IPS-20b (cell line): ENCODE measurements around the gene EFL1.

Source experiments
- H3K27ac ChIP-seq: one replicate; pipeline ENCODE4 v1.5.1; 2013; ENCODE audit warnings: low read length
- H3K27me3 ChIP-seq: 2 replicates; pipeline ENCODE4 v1.6.1; 2013; ENCODE audit warnings: mild to moderate bottlenecking, low read length, inconsistent platforms; ENCODE audit not compliant: insufficient read depth
- H3K36me3 ChIP-seq: 2 replicates; pipeline ENCODE4 v1.6.1; 2013; ENCODE audit warnings: low read depth, mild to moderate bottlenecking, inconsistent platforms, low read length, moderate library complexity; ENCODE audit not compliant: insufficient read depth
- H3K4me1 ChIP-seq: 2 replicates; pipeline ENCODE4 v1.6.1; 2013; ENCODE audit warnings: mild to moderate bottlenecking, control low read depth, inconsistent platforms, low read length, moderate library complexity; ENCODE audit not compliant: insufficient read depth
- H3K4me3 ChIP-seq: 2 replicates; pipeline ENCODE4 v1.5.1; 2013; ENCODE audit warnings: mild to moderate bottlenecking, low read length, inconsistent platforms
- H3K9ac ChIP-seq: 2 replicates; pipeline ENCODE4 v1.6.1; 2013; ENCODE audit warnings: low read depth, mild to moderate bottlenecking, inconsistent platforms, low read length, moderate library complexity
- H3K9me3 ChIP-seq: 2 replicates; pipeline ENCODE4 v1.6.1; 2013; ENCODE audit warnings: mild to moderate bottlenecking, low read depth, low read length, inconsistent platforms; ENCODE audit not compliant: insufficient read depth

Gene EFL1

GRCh38 chr15:82174471-82175235 is 87.9 kb downstream of the EFL1 start:
- Histone ChIP-seq H3K9ac (no peak overlapping the region), H3K9me3 (no peaks in the 10 kb centered on the region), H3K4me3 (no peak overlapping the region), H3K27ac (no peak overlapping the region), H3K4me1 (peaks cover 4% of the 10 kb centered on the region; the same call in 1 of the 2 replicates), H3K36me3 (no peaks in the 10 kb centered on the region), H3K27me3 (no peaks in the 10 kb centered on the region)

GRCh38 chr15:82173108-82173507 is 89.4 kb downstream of the EFL1 start:
- Histone ChIP-seq H3K4me3 (no peak overlapping the region), H3K4me1 (peaks cover 3% of the 10 kb centered on the region; the same call in 1 of the 2 replicates), H3K27ac (no peak overlapping the region), H3K36me3 (peaks cover 5% of the 10 kb centered on the region; the same call in 1 of the 2 replicates), H3K9me3 (no peaks in the 10 kb centered on the region), H3K27me3 (no peaks in the 10 kb centered on the region), H3K9ac (no peak overlapping the region)

- H3K9ac ChIP-seq: no peak overlapping the region
- no peaks in the 10 kb centered on the region for H3K27me3 ChIP-seq
- no peak overlapping the region for H3K27ac ChIP-seq
- H3K4me3 ChIP-seq: no peak overlapping the region
- H3K4me1 ChIP-seq: no peaks in the 10 kb centered on the region; the same call in 1 of the 2 replicates
- peaks cover 5% of the 10 kb centered on the region; the same call in 1 of the 2 replicates for H3K36me3 ChIP-seq
- no peaks in the 10 kb centered on the region for H3K9me3 ChIP-seq
These were observed 90.0 kb downstream of the EFL1 start for GRCh38 chr15:82172506-82172905.

- Histone ChIP-seq H3K36me3 (peaks cover 9% of the 10 kb centered on the region; the same call in 1 of the 2 replicates), H3K9me3 (no peaks in the 10 kb centered on the region), H3K9ac (no peak overlapping the region), H3K27me3 (no peaks in the 10 kb centered on the region), H3K4me1 (no peaks in the 10 kb centered on the region), H3K27ac (no peak overlapping the region), H3K4me3 (no peak overlapping the region)
These were observed 93.8 kb downstream of the EFL1 start for GRCh38 chr15:82168757-82169156.

GRCh38 chr15:82168296-82168695 is 94.2 kb downstream of the EFL1 start:
- H3K36me3 ChIP-seq: peaks cover 13% of the 10 kb centered on the region; the same call in 1 of the 2 replicates
- H3K27ac ChIP-seq: no peak overlapping the region
- no peaks in the 10 kb centered on the region for H3K27me3 ChIP-seq
- H3K9ac ChIP-seq: no peak overlapping the region
- H3K4me3 ChIP-seq: no peak overlapping the region
- no peaks in the 10 kb centered on the region for H3K9me3 ChIP-seq
- H3K4me1 ChIP-seq: no peaks in the 10 kb centered on the region

GRCh38 chr15:82165948-82166376 is 96.6 kb downstream of the EFL1 start:
- Histone ChIP-seq H3K27ac (no peak overlapping the region), H3K4me1 (no peaks in the 10 kb centered on the region), H3K4me3 (no peak overlapping the region), H3K27me3 (no peaks in the 10 kb centered on the region), H3K9ac (no peak overlapping the region), H3K36me3 (peaks cover 28% of the 10 kb centered on the region; the same call in 1 of the 2 replicates), H3K9me3 (no peaks in the 10 kb centered on the region)

GRCh38 chr15:82159922-82160321 is 102.6 kb downstream of the EFL1 start:
- peaks cover 41% of the 10 kb centered on the region; the same call in 1 of the 2 replicates for H3K36me3 ChIP-seq

GRCh38 chr15:82158811-82159210 is 103.7 kb downstream of the EFL1 start:
- Histone ChIP-seq H3K9me3 (no peaks in the 10 kb centered on the region), H3K27me3 (no peaks in the 10 kb centered on the region), H3K4me1 (no peaks in the 10 kb centered on the region), H3K4me3 (no peak overlapping the region), H3K27ac (no peak overlapping the region), H3K9ac (no peak overlapping the region), H3K36me3 (peaks cover 39% of the 10 kb centered on the region; the same call in 1 of the 2 replicates)

More at GRCh38 chr15:82159922-82160321, 102.6 kb downstream of the EFL1 start:
- H3K27ac ChIP-seq: no peak overlapping the region
- H3K9me3 ChIP-seq: no peaks in the 10 kb centered on the region
- no peak overlapping the region for H3K4me3 ChIP-seq
- H3K27me3 ChIP-seq: no peaks in the 10 kb centered on the region
- no peak overlapping the region for H3K9ac ChIP-seq
- no peaks in the 10 kb centered on the region for H3K4me1 ChIP-seq

- Histone ChIP-seq H3K4me3 (no peak overlapping the region), H3K4me1 (no peaks in the 10 kb centered on the region), H3K27me3 (no peaks in the 10 kb centered on the region), H3K9ac (no peak overlapping the region), H3K27ac (no peak overlapping the region), H3K36me3 (peaks cover 37% of the 10 kb centered on the region), H3K9me3 (no peaks in the 10 kb centered on the region)
These were observed 111.9 kb downstream of the EFL1 start for GRCh38 chr15:82150645-82151044.

GRCh38 chr15:82146990-82147461 is 115.5 kb downstream of the EFL1 start:
- no peaks in the 10 kb centered on the region for H3K9me3 ChIP-seq

GRCh38 chr15:82146576-82146975 is 116.0 kb downstream of the EFL1 start:
- Histone ChIP-seq H3K36me3 (peaks cover 26% of the 10 kb centered on the region), H3K4me3 (no peak overlapping the region), H3K9me3 (no peaks in the 10 kb centered on the region), H3K4me1 (no peaks in the 10 kb centered on the region), H3K27ac (no peak overlapping the region), H3K27me3 (no peaks in the 10 kb centered on the region), H3K9ac (no peak overlapping the region)

More at GRCh38 chr15:82146990-82147461, 115.5 kb downstream of the EFL1 start:
- Histone ChIP-seq H3K36me3 (peaks cover 30% of the 10 kb centered on the region), H3K9ac (no peak overlapping the region), H3K27me3 (no peaks in the 10 kb centered on the region), H3K4me1 (no peaks in the 10 kb centered on the region), H3K27ac (no peak overlapping the region), H3K4me3 (no peak overlapping the region)
